ENCODE measurements around the gene RPS16.

The RPS16 gene

DNA sequence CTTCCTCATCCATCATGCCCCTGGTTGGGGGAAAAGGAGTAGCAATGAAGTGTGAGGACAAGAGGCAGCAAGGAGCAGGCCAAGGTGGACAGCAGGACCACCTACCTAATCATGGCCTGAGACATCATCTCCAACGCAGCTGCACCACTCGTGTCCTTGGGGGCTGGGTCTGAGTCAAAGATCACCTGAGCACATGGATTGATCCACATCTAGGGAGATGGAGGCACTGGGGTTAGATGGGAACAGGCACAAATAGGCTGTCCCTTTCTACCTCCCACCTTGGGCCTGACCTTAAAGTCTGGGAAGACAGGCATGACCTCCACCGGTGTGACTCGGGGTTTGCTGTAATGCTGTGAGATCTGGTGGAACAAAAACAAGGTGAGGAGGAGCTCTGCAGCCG, 47.1 kb downstream of the RPS16 start:
- no peak for DNase-seq (ENCODE audit: low read depth)

DNA sequence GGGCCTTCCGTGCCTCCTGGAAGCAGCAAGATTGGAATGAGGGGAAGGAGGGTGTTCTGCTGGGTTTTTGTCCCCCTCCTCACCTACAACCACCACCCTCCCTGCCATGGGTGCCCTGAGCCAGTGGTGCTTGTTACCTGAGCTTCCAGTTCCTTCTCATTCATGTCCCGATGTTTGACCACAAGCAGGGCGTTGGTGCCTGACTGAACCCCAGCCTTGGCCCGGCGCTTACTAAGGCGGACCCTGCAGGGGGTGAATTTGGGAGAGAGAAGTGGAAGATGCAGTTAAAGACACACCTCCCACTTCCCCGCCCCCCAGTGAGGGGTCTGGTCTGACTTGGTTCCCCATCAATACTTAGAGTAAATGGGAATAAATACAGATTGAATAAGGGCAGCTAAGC, 49.2 kb downstream of the RPS16 start:
- no peak for DNase-seq (ENCODE audit: low read depth)

DNA sequence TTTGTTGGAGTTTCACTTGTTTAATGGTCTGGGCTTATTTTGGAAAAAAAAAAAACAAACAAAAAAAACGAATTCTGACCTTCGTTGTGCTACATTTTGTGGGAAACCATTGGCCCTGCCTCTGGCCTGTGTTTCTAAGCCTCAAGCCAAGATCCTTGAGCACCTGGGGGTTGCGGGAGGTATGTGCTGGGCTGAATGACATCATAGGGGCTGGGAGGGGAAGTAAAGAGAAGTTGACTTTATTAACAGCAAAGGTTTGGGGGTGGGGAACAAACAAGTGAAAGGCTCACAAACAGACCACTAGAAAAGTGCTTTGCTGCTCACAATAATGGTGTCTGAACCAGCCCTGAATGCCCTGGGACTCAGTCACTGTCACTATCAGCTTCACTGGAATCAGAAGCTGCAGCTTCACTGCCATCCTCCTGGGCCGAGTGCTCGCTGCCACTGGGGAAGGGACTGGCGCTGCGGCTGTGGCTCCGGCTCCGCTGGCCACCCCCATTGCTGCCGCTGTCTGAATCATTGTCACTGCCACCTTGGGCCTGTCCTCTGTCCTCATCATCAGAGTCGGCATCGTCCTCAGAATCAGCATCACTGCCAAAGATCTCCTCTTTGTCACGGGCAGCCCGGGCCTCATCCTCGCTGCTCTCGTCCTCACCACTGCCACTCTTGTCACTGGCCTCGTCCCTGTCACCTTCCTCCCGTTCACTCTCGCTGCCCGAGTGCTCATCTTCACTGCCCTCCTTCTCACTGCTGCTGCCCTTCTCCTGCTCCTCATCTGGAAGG, 49.9 kb downstream of the RPS16 start:
- DNase-seq (ENCODE audit: low read depth) = no peak

DNA sequence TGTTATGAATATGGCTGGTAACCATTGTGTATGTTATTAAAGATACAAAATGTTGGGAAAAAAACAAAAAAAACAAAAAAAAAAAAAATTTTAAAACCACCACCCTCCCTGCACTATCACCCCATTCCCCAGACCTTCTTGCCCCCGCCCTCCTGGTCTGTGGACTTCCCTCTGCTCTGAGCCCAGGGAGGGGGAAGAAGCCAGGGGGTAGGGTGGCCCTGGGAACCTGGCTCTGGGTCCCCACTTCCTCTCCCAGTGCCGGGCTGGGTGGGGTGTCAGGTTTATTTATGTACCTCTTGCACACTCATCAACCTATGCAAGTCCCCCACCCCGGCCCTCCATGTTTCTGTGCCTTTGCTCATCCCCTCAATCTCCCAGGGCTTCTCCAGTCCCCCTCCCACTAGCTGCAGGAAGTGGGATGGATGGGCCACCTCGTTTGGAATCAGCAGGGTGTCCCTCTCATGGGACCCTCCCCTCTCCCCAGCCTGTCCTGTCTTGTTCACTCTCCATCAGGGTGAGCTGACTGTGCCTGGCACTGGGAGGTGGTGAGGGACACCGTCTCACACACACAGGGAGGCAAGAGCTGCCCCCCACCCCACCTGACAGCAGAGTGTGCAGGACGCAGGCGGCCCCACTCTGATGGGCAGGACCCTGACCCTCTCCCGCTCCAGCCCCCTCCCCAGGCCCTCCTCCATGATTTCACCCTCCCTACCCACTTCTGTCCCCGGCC, 50.7 kb downstream of the RPS16 start:
- no peak for DNase-seq (ENCODE audit: low read depth)
